ENCODE measurements around the gene KRT2.

DNA sequence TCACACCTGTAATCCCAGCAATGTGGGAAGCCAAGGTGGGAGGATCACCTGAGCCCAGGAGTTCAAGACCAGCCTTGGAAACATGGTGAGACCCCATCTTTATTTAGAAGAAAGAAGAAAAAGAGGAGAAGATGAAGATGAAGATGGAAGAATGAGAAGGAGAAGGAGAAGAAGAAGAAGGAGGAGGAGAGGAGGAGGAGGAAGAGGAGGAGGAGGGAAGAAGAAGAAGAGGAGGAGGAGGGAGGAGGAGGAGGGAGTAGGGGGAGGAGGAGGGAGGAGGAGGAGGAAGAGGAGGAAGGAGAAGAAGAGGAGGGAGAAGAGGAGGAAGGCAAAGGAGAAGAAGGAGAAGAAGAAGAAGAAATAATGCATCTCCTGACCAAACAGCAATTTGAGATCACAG lies 37.2 kb upstream of the KRT2 start:
- TF ChIP-seq POLR2AphosphoS5 (IDR thresholded peaks at IDR 0.05) (no peak), POLR2A (IDR thresholded peaks at IDR 0.05) (no peak)
- TF ChIP-seq, protein P1, sequence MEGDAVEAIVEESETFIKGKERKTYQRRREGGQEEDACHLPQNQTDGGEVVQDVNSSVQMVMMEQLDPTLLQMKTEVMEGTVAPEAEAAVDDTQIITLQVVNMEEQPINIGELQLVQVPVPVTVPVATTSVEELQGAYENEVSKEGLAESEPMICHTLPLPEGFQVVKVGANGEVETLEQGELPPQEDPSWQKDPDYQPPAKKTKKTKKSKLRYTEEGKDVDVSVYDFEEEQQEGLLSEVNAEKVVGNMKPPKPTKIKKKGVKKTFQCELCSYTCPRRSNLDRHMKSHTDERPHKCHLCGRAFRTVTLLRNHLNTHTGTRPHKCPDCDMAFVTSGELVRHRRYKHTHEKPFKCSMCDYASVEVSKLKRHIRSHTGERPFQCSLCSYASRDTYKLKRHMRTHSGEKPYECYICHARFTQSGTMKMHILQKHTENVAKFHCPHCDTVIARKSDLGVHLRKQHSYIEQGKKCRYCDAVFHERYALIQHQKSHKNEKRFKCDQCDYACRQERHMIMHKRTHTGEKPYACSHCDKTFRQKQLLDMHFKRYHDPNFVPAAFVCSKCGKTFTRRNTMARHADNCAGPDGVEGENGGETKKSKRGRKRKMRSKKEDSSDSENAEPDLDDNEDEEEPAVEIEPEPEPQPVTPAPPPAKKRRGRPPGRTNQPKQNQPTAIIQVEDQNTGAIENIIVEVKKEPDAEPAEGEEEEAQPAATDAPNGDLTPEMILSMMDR (IDR thresholded peaks at IDR 0.05 in 8 of 11, conservative IDR thresholded peaks at IDR 0.05 in 3 of 11) = no peak

Data from spleen (tissue), 7 donors.